HG02973 (cell line): Measurements from ENCODE around the gene PSMD14.
"Not testable (repeated sequence)": the region's sequence is repeated elsewhere in the genome, so short reads cannot be mapped to it uniquely, and the experiment has no call there.

ENCODE experiments used
- ATAC-seq: cut with Tn5 transposase; IDR thresholded peaks from one replicate; pipeline ENCODE4 v1.9.1; 2021; ENCODE audit warnings: moderate library complexity; ENCODE audit not compliant: unreplicated experiment

The PSMD14 gene

DNA sequence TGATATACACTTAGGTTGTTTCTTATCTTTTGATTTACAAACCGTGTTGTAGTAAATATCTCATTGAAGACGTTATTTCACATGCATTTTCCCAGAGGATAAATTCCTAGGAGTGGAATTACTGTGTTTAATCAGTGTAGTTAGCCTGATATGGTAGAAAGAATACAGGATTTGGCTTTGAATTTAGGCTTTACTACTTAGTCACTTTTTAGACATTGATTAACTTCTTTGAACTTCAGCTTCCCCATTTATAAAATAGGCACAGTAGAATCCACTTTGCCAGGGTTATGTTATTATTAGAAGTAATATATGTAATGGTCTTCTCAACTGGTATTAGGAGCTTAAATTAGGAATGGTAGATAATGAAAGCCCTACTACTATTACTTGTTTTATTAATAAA lies 27.4 kb downstream of the PSMD14 start:
- no peak for ATAC-seq

GRCh38 chr2:161337247-161337646 lies 29.0 kb downstream of the PSMD14 start:
- ATAC-seq, result no peak

- not testable (repeated sequence) for ATAC-seq
These were observed 31.3 kb downstream of the PSMD14 start for GRCh38 chr2:161339532-161339931.

- ATAC-seq, result not testable (repeated sequence)
These were observed 32.7 kb downstream of the PSMD14 start for GRCh38 chr2:161340930-161341413.

- ATAC-seq, result no peak
These were observed 35.0 kb downstream of the PSMD14 start for GRCh38 chr2:161343235-161343634.

GRCh38 chr2:161344692-161345091 lies 36.5 kb downstream of the PSMD14 start:
- no peak for ATAC-seq

DNA sequence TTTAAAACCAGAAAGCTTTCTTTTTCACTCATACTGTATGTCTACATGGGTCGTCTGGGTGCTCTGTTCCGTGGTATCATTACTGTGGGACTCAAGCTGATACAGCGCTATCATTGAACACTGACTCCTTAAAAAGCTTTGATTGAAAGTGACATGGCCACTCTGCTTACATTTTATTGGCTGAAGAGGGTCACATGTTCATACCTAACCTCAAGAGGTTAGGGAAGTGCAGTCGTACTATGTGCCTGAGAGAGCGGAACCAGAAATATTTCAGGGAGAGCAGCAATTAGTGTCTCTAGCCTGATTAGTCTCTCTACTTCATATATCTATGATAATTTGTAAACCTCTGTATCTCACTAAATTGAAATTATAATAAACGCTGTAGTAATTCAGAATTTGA lies 43.5 kb downstream of the PSMD14 start:
- ATAC-seq, result no peak

GRCh38 chr2:161352719-161353118 lies 44.5 kb downstream of the PSMD14 start:
- no peak for ATAC-seq

GRCh38 chr2:161353543-161353942 lies 45.3 kb downstream of the PSMD14 start:
- no peak for ATAC-seq

DNA sequence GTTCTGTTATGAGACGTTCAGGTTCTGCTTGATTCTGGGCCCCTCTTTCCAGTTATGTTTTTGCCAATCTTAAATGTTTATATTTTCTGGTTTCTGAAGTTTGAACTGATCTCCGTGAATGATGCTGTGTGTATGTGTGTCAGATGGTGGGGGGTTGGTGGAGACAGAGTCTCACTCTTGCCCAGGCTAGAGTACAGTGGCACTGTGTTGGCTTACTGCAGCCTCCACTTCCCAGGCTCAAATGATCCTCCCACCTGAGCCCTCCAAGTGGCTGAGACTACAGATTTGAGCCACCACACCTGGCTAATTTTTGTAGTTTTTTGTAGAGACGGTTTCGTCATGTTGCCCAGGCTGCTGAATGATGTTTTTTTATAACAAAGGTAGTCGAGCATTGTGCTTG lies 45.9 kb downstream of the PSMD14 start:
- ATAC-seq, result no peak

- no peak for ATAC-seq
These were observed 46.9 kb downstream of the PSMD14 start for GRCh38 chr2:161355106-161355505.

DNA sequence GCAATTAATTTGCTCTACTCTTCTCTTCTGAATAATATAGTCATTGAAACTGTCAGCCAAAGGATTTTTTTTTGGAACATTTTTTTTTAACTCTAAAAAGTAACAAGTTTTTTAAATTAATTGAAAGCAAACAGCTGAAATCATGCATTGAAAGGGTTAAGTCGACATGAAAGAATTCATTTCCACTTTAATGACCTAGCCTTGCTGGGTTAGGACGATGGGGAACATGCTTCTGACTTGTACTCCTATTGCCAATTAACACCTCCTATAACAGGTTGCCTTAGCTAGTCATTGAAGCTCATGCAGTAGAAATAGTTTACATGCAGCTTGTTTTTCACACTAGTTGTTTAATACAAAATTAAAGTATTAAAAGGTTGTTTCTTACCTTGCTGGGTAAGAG lies 47.8 kb downstream of the PSMD14 start:
- no peak for ATAC-seq

DNA sequence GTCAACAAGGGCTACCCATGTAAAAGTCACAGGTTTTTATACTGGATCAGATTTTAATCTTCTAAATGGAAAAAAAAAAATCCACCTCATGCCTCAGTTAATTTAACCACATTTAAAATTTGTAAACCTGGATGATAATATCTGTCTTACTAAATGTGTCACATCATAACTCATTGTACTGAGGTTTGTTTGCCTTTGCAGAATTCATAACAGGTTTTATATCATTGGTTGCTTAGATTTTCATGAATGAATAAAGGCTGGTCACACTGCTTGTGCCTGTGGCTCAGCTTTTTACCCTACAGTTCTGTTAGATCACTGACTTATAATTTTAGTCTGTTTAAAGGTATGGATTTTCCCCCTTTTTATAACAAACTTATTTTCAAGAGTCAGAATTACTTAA lies 48.9 kb downstream of the PSMD14 start:
- ATAC-seq, result no peak

DNA sequence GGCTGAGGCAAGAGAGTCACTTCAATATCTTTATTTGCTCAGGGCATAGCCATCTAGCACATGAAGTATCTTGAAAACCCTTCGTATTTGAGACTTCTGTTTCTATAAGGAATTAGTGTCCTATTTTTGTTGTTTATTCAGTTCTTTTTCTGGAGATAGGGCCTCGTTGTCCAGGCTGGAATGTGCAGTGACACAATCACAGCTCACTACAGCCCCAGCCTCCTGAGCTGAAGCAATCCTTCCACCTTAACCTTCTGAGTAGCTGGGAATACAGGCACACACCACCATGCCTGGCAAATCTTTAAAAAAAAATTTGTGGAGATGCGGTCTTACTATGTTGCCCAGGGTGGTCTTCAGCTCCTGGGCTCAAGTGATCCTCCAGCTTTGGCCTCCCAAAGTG lies 50.6 kb downstream of the PSMD14 start:
- ATAC-seq, result no peak

DNA sequence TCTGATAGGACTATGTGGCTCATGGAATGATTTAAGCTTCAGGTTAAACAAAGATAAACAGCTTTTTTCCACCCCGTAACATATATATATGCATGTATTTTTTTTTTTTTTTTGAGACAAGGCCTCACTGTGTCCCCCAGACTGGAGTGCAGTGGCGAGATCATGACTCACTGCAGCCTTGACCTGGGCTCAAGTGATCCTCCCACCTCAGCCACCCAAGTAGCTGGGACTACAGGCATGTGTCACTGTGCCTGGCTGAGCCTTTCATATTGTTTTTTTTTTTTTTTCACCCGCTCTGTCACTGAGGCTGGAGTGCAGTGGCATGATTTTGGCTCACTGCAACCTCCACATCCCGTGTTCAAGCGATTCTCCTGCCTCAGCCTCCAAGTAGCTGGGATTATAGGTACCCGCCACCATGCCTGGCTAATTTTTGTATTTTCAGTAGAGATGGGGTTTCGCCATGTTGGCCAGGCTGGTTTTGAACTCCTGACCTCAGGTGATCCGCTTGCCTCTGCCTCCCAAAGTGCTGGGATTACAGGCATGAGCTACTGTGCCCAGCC lies 52.0 kb downstream of the PSMD14 start:
- ATAC-seq, result not testable (repeated sequence)

DNA sequence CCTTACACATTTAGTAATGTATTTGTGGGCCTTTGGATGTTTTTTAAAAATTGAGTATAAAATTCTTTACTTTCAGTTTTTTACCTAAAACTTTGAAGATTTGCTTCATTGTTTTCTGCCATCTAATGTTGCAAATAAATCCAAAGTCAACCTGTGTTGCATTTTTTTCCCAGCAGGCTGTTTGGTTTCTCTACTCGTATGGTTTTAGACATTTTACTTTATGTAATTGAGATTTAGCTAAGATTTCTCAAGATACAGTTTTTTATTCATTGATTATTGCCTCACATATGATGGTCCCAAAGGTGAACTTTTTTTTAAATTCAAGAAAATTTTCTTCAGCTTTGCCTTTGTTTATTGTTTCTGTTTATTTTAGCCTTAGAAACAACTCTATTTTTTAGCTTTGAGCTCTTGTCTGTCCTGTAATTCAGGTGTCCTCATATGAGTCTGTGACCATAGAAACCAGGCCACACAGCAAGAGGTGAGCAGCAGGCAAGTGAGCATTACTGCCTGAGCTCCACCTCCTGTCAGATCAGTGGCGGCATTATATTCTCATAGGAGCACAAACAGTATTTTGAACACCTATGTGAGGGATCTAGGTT lies 54.4 kb downstream of the PSMD14 start:
- ATAC-seq, result no peak

DNA sequence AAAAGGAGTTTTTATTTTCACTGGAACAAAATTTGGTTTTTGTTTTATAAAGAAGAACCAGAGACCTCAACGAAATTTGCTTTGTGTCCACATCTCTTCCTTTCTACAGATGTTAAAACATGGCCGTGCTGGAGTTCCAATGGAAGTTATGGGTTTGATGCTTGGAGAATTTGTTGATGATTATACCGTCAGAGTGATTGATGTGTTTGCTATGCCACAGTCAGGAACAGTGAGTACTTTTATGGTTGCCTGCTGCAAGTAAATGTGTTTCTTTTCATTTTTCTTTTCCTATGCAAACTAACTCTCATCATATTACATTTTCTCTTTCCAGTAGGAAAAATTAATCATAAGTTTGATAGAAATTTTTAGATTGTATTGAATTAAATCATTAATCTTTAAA lies 59.5 kb downstream of the PSMD14 start:
- no peak for ATAC-seq

- no peak for ATAC-seq
These were observed 61.1 kb downstream of the PSMD14 start for GRCh38 chr2:161369311-161369710.

GRCh38 chr2:161370981-161371380 lies 62.8 kb downstream of the PSMD14 start:
- no peak for ATAC-seq

- ATAC-seq, result no peak
These were observed 63.6 kb downstream of the PSMD14 start for GRCh38 chr2:161371869-161372268.

DNA sequence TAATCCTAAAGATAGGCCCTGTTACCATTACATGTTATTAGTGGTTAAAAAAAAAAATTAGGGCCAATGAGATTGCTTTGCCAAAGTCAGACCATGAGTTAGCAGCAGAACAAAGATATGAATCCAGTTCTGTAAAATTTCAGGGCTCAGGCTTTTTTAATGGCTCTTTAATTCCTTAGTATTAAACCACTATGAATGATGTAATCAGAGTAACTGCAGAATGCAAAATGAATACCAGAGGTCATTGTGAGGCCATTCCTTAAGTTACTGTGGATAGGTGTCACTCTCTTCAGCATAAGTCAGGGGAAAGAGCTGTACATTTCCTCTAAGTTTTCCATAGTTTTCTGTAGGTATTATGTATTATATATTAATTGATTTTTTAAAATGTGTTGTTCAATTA lies 65.7 kb downstream of the PSMD14 start:
- no peak for ATAC-seq

- ATAC-seq, result no peak
These were observed 66.2 kb downstream of the PSMD14 start for GRCh38 chr2:161374446-161374845.

- ATAC-seq, result no peak
These were observed 71.5 kb downstream of the PSMD14 start for GRCh38 chr2:161379740-161380139.
